ENCODE data around the gene BNC2.

Gene BNC2

DNA sequence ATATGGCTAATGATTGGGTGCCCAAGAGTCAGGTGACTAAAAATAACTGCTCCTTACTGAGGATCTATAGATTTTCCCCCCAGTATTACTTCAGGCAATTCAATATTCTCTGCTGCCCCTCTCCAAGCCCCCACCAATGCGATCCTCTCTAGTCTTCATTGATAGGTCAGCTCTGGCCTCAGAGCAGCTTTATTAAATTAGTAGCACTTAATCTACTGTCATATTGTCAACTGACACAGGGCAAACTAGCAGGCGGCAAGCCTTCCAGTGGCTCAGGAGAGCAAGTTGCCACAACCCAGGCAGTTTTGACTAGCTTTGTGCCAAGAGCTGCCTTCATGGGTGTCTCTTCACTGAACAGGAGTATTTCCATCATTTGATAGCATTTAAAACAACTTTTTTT lies 462.9 kb downstream of the BNC2 start:
- no peak for DNase-seq
- no peak for TF ChIP-seq GATA1 (IDR thresholded peaks at IDR 0.05; ENCODE audit: low read depth, low read length)
- TF ChIP-seq POLR2A (IDR thresholded peaks at IDR 0.05; ENCODE audit: low read length): no peak

DNA sequence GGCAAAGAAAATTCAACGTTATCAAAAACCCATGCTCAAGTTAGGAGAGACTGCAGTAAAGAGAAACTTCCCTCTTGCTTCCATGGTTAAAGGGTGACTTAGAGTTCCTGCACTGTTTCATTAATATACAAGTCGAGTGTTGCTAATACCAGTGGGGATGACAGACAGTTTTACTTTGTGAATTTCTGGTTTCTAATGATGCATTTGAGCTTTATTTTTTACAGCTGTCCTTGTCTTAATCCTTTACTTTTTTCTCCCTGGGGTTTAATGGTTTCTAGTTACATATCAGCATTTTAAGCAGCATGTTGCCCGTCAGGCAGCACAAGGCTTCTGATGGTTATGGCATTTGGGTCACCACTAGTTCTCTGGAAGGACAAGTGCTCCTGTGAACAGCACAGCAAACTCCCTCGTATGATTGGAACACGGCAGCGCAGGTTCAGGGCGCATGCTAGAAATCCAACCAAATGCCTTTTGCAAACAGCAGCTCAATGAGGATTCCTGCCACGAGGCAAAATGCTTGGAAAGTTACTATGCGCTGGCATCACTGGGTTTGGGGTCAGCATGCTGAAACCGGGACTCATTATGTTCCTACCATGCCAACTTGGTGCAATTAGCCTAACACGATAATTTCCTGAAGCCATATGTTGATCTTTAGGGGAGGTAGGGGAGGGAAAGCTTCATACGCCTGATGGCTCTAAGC lies 463.8 kb downstream of the BNC2 start:
- DNase-seq: no peak
- TF ChIP-seq POLR2A (IDR thresholded peaks at IDR 0.05; ENCODE audit: low read length) (no peak), GATA1 (IDR thresholded peaks at IDR 0.05; ENCODE audit: low read depth, low read length) (no peak)

DNA sequence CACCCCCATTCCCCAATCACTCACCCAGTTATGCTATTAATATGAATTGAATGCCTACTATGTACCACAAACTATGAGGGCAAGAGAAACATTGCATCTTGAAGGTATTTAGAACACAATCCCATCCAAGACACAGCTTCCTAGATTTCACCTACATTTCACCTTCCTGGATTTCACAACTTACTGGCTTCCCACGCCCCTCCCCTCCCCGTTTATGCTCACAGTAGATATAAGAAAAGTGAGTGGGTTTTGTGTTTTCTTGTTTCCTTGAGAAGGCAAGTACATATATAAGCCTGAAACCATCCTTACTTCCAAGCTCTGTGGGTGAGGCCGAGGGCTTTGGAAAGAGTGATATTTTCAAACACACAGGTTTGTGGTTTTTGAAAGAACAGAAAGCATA lies 465.0 kb downstream of the BNC2 start:
- DNase-seq: no peak
- TF ChIP-seq POLR2A (IDR thresholded peaks at IDR 0.05; ENCODE audit: low read length): no peak
- TF ChIP-seq GATA1 (IDR thresholded peaks at IDR 0.05; ENCODE audit: low read depth, low read length): no peak

DNA sequence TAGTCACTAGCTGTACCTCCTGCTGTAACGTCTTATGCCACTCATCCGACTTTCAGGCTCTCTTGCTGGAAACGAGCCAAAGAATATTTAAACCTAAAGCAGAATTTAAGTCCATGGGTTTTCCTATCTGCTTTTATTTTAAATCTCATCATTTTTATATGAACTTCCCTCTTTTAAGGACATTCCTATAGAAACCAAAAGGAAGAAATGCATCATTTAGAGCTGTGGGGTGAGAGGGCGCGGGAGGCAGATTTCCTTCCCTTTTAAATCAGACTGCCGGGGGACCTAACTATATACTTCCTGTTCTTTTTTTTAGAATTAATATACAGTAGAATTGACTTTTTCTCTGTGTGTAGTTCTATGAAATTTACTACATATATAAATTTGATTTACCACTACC lies 468.8 kb downstream of the BNC2 start:
- TF ChIP-seq POLR2A (IDR thresholded peaks at IDR 0.05; ENCODE audit: low read length) (no peak), GATA1 (IDR thresholded peaks at IDR 0.05; ENCODE audit: low read depth, low read length) (no peak)
- no peak for DNase-seq

DNA sequence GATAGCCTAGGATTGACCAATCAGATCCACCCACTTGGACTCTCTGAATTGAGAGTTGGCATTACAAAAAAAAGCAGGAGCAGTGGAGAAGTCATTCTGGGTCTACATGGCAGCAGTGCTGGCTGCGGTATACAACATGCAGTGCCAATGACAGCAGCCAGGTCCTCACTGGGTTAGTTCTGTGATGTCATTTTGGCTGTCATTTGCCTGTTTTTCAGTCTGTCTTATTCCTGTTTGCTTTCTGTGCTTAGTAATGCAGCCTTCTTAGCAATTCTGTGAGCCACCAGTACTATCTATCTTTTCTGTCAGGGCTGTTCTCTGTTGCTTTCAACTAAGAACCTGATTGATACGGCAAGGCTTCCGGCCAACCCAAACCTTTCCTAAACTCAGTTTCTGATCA lies 471.8 kb downstream of the BNC2 start:
- DNase-seq: no peak
- TF ChIP-seq POLR2A (IDR thresholded peaks at IDR 0.05; ENCODE audit: low read length) (no peak), GATA1 (IDR thresholded peaks at IDR 0.05; ENCODE audit: low read depth, low read length) (no peak)

DNA sequence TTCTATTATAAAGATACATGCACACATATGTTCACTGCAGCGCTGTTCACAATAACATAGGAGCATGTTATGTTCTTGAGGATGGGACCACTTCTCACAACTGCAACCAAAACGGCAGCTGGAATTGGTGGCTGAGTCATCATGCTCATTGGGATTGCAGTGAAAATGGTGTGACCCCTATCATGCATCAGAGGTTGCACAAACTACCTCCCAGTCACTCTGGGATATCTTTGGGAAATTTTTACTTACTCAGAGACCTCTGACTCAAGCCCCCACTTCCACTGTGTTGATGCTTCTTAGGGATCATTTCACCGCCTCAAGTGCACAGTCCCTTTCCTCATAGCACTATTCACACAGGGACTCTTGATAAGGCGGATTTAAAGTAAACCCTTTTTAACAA lies 474.1 kb downstream of the BNC2 start:
- TF ChIP-seq GATA1 (IDR thresholded peaks at IDR 0.05; ENCODE audit: low read depth, low read length) (no peak), POLR2A (IDR thresholded peaks at IDR 0.05; ENCODE audit: low read length) (no peak)
- DNase-seq: no peak

DNA sequence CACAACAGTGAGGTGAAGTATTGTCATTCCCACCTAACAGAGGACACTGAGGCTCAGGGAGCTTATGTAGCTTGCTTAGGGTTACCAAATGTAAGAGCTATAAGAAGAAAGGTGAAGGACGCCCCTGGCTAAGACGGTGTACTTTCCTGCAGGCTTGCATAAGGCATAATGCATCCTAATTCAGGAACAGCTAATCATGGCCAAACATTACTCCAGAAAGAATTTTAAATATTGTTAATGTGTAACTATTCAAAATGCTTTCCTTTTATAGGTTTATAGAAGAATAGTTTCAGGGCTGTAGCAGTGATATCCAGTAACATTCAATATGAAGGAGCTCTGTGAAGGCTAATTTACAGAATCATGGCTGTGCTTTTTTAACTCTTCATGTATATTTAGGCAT lies 479.1 kb downstream of the BNC2 start:
- TF ChIP-seq GATA1 (IDR thresholded peaks at IDR 0.05; ENCODE audit: low read depth, low read length): no peak
- TF ChIP-seq POLR2A (IDR thresholded peaks at IDR 0.05; ENCODE audit: low read length): no peak

DNA sequence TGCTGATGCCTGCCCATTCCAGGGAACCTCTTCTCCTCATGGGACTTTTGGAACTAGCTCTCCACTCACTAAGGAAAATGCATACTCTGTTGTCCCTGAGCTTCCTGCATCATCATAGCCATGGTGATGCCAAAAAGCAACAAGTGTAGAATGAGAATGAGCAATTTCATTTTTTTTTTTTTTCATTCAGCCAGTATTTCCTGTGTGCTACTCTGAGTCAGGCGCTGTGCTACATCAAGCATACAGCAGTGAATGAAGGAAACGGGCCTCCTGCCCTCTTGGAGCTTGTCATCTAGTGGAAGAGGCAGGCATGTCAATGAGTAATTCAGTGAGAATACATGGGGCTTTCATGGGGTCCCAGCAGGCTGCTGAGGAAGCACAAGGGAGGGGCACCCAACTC lies 483.1 kb downstream of the BNC2 start:
- no peak for TF ChIP-seq POLR2A (IDR thresholded peaks at IDR 0.05; ENCODE audit: low read length)
- no peak for TF ChIP-seq GATA1 (IDR thresholded peaks at IDR 0.05; ENCODE audit: low read depth, low read length)
- DNase-seq: no peak

More for the DNA sequence above, 479.1 kb downstream of the BNC2 start:
- no peak for DNase-seq

DNA sequence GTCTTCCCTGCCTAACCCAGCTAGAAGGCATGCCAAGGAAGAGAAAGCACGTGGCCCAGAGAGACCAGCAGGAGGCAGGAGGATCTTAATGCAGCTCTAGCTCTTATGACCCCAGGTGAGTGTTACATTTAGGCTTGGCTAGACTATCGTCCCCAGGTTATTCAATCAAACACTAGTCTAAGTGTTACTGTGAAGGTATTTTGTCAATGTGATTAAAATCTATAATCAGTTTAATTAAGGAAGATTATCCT lies 483.7 kb downstream of the BNC2 start:
- no peak for DNase-seq
- TF ChIP-seq POLR2A (IDR thresholded peaks at IDR 0.05; ENCODE audit: low read length): no peak
- TF ChIP-seq GATA1 (IDR thresholded peaks at IDR 0.05; ENCODE audit: low read depth, low read length): no peak

DNA sequence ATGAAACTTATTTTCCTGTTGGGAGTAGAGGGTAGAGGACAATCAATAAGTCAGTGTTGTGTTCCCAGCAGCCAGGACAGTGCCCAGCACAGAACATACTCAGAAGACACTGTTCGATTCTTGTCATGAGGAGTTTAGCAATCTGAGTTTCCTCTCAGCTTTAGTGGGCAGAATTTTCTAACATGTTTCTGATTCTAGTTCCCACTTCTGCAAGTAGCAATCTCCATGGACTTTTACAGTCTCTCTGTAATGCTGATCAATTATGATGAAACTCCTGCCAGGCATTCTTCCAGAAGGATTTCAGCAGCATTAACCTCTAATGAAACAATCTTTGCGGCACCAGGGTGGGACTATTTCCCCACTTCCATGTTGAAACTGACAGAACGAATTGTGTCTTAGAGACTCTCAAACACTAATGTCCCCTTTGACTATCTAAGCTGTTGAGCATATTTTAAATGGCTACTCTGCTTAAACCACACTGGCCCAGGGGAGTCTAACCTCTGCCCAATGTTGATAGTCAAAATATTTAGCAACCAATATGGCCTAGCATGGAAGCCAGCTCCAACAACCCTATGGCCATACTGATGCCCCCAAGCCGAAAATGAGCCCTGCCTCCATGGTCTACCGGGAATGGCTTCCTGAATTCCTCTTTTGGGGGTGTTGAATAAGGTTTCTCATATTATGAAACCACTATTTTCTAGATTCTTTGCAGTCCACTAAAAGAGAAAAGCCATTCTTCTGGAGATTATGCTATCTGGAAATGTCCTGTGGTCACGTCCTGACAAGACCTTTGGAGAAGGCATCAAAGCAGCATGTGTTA lies 484.3 kb downstream of the BNC2 start:
- TF ChIP-seq GATA1 (IDR thresholded peaks at IDR 0.05; ENCODE audit: low read depth, low read length) (no peak), POLR2A (IDR thresholded peaks at IDR 0.05; ENCODE audit: low read length) (no peak)
- no peak for DNase-seq

DNA sequence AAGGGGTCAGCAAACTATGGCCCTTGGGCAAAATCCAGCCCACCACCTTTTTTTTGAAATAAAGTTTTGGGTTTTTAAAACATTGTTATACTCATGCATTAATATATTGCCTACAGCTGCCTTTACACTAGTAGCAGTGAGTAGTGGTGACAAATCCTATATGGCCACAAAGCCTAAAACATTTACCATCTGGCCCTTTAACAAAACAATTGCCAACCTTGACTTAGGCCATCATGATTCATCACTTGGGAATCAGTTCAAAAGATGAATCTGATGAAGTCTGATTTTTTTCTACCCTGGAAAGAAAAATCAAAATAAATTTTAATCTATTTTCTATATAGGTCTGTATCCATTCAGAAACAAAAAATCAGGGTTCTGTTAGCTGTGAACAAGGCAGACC lies 484.9 kb downstream of the BNC2 start:
- DNase-seq: no peak
- TF ChIP-seq POLR2A (IDR thresholded peaks at IDR 0.05; ENCODE audit: low read length) (no peak), GATA1 (IDR thresholded peaks at IDR 0.05; ENCODE audit: low read depth, low read length) (no peak)

DNA sequence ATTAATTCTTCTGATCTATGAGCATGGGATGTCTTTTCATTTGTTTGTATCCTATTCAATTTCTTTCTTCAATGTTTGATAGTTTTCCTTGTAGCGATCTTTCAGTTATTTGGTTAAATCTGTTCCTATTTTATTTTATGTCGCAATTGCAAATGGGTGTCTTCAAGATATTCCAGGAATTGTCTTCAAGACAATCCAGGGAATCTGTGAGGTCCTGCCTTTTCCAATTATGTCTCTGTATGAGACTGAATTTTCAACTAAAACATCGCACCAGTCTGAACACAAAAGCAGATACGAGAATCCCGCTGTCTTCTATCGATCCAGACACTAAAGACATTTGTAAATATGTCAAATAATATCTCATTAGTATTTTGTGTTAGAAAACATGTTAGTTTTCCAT lies 485.5 kb downstream of the BNC2 start:
- DNase-seq: no peak
- TF ChIP-seq POLR2A (IDR thresholded peaks at IDR 0.05; ENCODE audit: low read length) (no peak), GATA1 (IDR thresholded peaks at IDR 0.05; ENCODE audit: low read depth, low read length) (no peak)

DNA sequence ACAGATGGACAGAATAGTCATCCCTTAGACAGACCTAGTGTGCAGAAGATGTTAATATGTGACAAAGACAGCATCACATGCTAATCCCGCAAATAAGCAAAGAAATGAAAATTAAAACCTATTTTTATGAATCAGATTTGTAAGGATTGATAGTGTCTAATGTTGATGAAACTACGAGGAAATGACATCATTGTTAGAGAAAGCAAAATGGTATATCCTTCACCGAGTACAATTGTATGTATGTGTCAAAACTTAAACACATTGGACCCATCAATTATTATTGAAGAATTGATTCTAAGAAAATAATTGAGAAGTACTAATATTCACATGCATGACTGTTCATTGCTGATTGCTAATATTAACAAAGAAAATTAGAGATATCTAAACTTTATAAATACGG lies 493.2 kb downstream of the BNC2 start:
- no peak for DNase-seq
- TF ChIP-seq POLR2A (IDR thresholded peaks at IDR 0.05; ENCODE audit: low read length) (no peak), GATA1 (IDR thresholded peaks at IDR 0.05; ENCODE audit: low read depth, low read length) (no peak)

DNA sequence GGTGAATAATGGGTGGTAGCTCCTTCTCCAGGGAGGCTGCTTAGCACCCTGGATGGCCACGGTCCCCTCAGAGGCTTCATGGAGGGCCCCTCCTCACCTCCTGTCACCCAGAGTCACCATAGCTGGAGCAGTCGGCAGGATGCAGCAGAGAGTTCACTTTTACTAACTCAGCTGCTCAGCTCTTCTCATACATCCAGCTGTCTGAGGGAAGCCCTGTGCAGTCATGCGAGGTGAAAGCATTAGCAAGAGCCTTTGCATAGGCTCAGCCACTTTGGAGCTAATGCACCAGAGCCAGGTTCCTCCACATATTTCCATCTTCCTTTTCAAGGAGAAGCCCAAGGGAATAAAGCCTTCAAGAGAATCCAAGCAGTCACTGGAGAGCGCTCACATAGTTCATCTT lies 499.2 kb downstream of the BNC2 start:
- no peak for DNase-seq
- TF ChIP-seq GATA1 (IDR thresholded peaks at IDR 0.05; ENCODE audit: low read depth, low read length): no peak
- no peak for TF ChIP-seq POLR2A (IDR thresholded peaks at IDR 0.05; ENCODE audit: low read length)

DNA sequence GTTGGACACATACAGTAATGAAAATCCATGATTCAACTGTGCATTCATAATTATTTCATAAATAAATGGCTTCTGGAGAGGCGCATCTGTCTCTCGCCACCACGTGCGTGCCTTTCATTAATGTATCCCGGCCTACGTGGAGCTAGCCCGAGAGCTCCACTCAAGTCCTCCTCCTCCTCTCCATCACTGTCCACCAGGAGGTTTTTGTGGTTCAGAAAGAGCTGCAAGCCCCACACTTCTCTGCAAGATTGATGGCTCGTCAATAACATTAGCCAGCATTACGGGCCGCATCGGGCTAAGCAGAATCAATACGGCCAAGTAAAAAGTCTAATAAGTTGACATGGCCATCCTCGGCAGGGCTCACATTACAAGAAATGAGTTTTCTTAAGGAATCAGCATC lies 499.8 kb downstream of the BNC2 start:
- DNase-seq: no peak
- TF ChIP-seq GATA1 (IDR thresholded peaks at IDR 0.05; ENCODE audit: low read depth, low read length): no peak
- no peak for TF ChIP-seq POLR2A (IDR thresholded peaks at IDR 0.05; ENCODE audit: low read length)
